Left cardiac atrium (tissue), 4 donors: Measurements from ENCODE around the gene TRIM50. TPM values are rescaled to one million over a fixed set of nuclear protein-coding genes. Genes with fewer than 3 reads are reported as not detected.
"Not testable (repeated sequence)": the region's sequence is repeated elsewhere in the genome, so short reads cannot be mapped to it uniquely, and the experiment has no call there.

Experiments used
- ATAC-seq, 2 donors: fragments of 200-7000 bp; cut with Tn5 transposase; one replicate each; pipeline ENCODE4 v1.9.1; 2020; ENCODE audit warnings: mild to moderate bottlenecking in 2 of 2, moderate library complexity in 2 of 2
- DNase-seq: peaks from one replicate; pipeline ENCODE4 v3.0.0-alpha.2; 2020
- intact Hi-C, 2 donors: fragments of 100-400 bp; cut with DNase I; formaldehyde crosslinking; loops; one replicate each; pipeline versions ENCODE4 v1.14.1 to v1.15.1; 2022 to 2023
- long read RNA-seq: library from polyadenylated mRNA; unstranded; transcript quantifications from one replicate; pipeline ENCODE4 v2.0.0, GENCODE V29; 2021
- total RNA-seq, 2 donors: library from RNA; stranded (reverse); fragmentation: NEBNext Ultra II Directional; extraction: Animal tissue kit (Norgen Biotek cat#: 25700); gene quantifications; one replicate each; pipeline ENCODE4 v1.2.1, GENCODE V29; 2021
- donor health status: DM: no; HTN: yes; CAD: no.
- donor health status: DM: no; HTN: yes; CAD: no; lungs with severe emphysema.
- donor health status: DM: yes; HTN: yes; CAD: no.
- donor health status: Dilated cardiomyopathy.

TRIM50 gene
- under 1 TPM in 1 of 2 donors, not detected in 1; 0.56 TPM for total RNA-seq
- long read RNA-seq, result 0 reads

DNA sequence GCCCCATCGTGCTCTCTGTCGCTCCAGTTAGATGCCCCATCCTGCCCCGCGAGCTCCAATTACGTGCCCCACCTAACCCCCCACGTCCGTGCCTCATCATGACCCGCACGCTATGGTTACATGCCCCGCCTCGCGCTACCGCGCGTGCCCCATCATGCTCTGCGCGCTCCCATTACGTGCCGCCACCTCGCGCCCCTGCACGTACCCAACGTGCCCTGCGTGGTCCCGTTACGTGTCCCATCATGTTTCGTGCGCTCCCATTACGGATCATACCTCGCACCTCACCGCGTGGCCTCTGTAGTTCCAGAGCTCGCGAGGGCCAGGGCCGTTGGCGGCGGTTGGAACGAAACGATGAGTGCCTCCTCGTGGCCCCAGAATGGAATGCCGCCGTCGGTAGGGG, at the start of gene TRIM50, which contains the start of gene FKBP6:
TSS of gene TRIM50 (minus strand) at position 161 of the 400 bp plus-strand sequence. CDS start 3,295 bp downstream, outside the sequence.
TSS of gene FKBP6 (plus strand) at position 240 of the 400 bp plus-strand sequence. CDS start 268 bp downstream, outside the sequence.
- DNase-seq, ATAC-seq, intact Hi-C loops: not testable (repeated sequence)

GRCh38 chr7:73376671-73377412, 49.0 kb upstream of the TRIM50 start:
- intact Hi-C loops, result no loop called here
- no peak for ATAC-seq
- DNase-seq, result no peak

DNA sequence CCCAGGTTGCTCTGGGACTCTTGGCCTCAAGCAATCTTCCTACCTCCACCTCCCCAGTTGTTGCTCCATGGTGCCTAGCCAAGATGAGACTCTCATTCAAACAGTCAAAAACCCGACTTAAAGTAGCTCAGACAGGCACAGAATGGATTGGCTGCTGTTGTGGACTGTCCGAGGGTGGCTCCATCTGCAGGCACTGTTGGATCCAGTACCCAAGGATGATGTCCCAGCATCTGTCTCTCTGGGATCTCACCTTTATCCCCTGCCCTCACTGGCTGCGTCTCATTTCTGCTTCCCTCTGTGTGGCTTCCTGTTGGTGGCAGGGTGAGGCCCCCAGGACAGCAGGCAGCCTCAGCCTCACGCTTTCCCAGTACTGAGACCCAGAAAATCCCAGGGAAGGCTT, 48.4 kb upstream of the TRIM50 start:
- DNase-seq, intact Hi-C loops, ATAC-seq: not testable (repeated sequence)

- no peak for ATAC-seq
- no peak for DNase-seq
- intact Hi-C loops, result no loop called here
Measured at GRCh38 chr7:73373741-73374140, 45.9 kb upstream of the TRIM50 start.

- intact Hi-C loops, result no loop called here
- ATAC-seq (no peak), DNase-seq (no peak)
Measured at GRCh38 chr7:73369622-73370021, 41.7 kb upstream of the TRIM50 start.

GRCh38 chr7:73369009-73369408, 41.1 kb upstream of the TRIM50 start:
- intact Hi-C loops, result no loop called here
- ATAC-seq, result no peak
- DNase-seq, result no peak

GRCh38 chr7:73366990-73367389, 39.1 kb upstream of the TRIM50 start:
- DNase-seq (no peak), ATAC-seq (no peak)

GRCh38 chr7:73366127-73366526, 38.2 kb upstream of the TRIM50 start:
- intact Hi-C loops, result no loop called here
- DNase-seq (no peak), ATAC-seq (no peak)

More at GRCh38 chr7:73366990-73367389, 39.1 kb upstream of the TRIM50 start:
- intact Hi-C loops, result no loop called here

GRCh38 chr7:73364006-73364728, 36.3 kb upstream of the TRIM50 start:
- DNase-seq (no peak), ATAC-seq (peak; percentile 20 to 41)
- intact Hi-C loops, result no loop called here

- intact Hi-C loops, result no loop called here
- ATAC-seq, result no peak
- DNase-seq, result no peak
Measured at GRCh38 chr7:73363225-73364005, 35.5 kb upstream of the TRIM50 start.

GRCh38 chr7:73360590-73360989, 32.7 kb upstream of the TRIM50 start:
- DNase-seq, intact Hi-C loops, ATAC-seq: not testable (repeated sequence)

GRCh38 chr7:73359746-73360375, 32.0 kb upstream of the TRIM50 start:
- intact Hi-C loops, result no loop called here
- ATAC-seq (no peak), DNase-seq (no peak)

DNA sequence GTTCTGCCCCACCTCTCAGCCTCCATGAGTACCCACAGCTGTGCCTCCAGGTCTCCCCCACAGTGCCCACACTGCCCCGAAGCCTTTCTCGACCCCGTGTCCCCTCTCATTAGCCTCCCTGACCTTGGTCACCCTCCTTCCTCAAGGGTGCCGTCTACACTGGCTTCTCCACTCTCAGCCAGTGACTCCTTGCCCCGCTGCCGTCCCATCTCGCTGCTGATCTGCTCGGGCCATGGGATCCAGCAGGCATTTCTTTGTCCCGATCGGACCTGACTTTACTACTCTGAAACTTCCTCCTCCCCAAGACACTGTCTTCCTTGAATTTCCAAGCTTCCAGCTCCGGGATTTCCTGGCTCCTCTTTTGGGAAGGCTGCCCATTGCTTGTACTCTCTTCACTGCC, 31.4 kb upstream of the TRIM50 start:
- DNase-seq (no peak), ATAC-seq (no peak)
- intact Hi-C loops, result no loop called here

DNA sequence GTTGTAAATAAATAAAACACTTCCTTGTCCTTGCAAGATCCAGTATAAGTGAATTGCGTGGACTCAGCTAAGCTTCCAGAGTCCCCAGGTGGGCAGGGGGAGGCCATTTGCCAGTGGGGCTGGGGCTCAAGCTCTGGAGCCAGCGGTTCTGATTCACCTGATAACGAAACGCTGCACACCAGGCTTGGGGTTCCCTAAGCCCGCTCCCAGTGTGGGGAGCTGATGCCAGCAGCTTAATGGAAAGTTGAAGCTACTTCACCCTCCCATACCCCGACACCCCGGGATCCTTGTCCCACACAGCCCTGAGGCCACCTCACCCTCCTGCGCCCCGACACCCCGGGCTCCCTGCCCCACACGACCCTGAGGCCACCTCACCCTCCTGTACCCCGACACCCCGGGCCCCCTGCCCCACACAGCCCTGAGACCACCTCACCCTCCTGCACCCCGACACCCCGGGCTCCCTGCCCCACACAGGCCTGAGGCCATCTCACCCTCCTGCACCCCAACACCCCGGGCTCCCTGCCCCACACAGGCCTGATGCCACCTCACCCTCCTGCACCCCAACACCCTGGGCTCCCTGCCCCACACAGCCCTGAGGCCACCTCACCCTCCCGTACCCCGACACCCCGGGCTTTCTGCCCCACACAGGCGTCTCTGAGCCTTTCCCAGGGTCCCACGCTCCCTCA, 30.9 kb upstream of the TRIM50 start:
- no peak for DNase-seq
- peak in 1 of 2 donors; percentile 13 for ATAC-seq
- intact Hi-C loops, result no loop called here

DNA sequence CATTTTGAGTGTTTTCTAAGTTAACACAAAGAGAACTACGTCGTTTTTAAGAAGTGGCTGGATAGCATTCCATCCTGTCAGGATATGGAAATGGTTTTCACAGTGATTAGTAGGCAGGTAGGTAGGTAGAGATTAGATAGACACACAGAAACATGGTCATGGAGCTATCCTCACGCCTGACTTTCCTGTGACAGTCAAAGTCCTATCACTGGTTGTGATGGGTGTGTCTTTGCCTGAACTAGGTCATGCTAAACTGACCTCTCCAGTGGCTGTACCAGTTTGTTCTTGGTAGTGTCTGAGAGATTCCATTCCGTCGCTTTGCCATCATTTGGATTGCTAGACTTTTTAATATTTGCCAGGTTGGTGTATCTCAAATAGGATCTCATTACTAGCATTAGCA, 28.3 kb upstream of the TRIM50 start:
- intact Hi-C loops, result no loop called here
- no peak for DNase-seq
- ATAC-seq, result no peak

DNA sequence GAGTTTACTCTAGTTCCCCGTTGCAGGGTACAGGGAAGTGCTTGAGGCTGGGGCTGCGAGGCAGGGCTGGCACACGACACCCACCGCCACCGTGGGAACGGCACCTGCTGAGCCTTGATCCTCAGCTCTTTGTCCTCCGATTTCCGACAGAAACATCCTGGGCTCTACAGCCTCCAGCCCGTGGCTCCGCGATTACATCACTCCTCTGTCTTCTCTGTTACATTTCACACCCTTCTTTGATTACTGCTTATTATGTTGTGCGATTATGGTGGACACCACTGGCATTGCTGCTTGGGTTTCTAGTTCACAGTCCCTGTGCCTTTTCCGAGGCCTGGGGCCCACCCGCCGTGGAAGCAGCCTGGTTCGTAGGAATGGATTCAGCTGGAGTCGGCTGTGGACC, 26.9 kb upstream of the TRIM50 start:
- intact Hi-C loops, result no loop called here
- no peak for ATAC-seq
- no peak for DNase-seq

DNA sequence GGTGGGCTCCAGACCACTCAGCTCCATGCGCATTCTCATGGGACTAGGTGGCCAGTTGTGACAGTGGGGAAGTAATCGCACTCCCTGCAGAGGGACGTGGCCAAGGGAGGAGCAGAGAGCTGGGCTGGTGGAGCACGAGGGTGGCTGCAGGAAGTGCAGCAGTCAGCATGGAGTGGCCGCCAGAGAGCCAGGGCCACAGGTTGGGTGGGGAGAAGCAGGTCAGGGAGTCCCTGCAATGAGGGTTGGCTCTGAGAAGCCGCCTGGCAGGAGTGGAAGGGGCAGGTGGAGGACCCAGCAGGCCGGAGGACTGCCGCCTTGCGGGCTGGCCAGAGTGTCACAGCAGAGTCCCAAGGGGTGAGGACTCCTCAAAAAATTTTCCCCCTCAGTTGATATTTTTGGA, 26.3 kb upstream of the TRIM50 start:
- DNase-seq, result no peak
- no peak for ATAC-seq
- intact Hi-C loops, result no loop called here

- ATAC-seq (no peak), DNase-seq (no peak)
- intact Hi-C loops, result no loop called here
Measured at GRCh38 chr7:73353243-73353642, 25.4 kb upstream of the TRIM50 start.

DNA sequence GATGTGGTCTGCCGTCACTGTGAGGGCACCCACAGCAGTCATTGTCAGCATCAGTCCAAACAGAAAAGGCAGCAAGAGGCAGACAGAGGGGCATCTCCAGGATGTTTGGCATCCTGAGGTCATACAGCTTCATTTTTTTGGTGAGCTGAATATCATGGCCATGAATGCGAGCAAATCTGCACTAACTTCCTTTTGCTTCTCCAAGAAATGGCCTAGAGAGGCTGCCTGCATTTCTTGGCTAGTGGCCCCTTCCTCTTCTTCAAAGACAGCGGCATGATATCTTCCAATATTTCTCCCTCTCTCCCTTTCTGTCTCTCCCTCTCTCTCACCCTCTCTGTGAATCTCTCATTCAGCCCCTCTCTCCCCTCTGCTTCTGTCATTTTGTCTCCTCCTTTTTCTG, 24.9 kb upstream of the TRIM50 start:
- no peak for ATAC-seq
- intact Hi-C loops, result no loop called here
- DNase-seq, result no peak
